Prostate gland (tissue), 2 donors: Measurements from ENCODE around the gene UVRAG. TPM values are rescaled to one million over a fixed set of nuclear protein-coding genes. Genes with fewer than 3 reads are reported as not detected.

Experiments
- DNase-seq: peaks from one replicate; pipeline ENCODE4 v3.0.0-alpha.2; 2019; ENCODE audit warnings: low spot score
- H3K27ac ChIP-seq, 2 donors: fragments of 200-600 bp; sonication (generic); 2 replicates each; pipeline ENCODE4 v1.5.1; 2017 to 2019
- H3K27me3 ChIP-seq: fragments of 200-600 bp; sonication (generic); replicated peaks from 2 replicates; pipeline ENCODE4 v1.5.1; 2019; ENCODE audit not compliant: insufficient read depth
- H3K36me3 ChIP-seq, 2 donors: fragments of 200-600 bp; sonication (generic); 1 replicate in 1 of 2; 2 replicates in 1 of 2; pipeline versions ENCODE4 v1.5.1 to v1.8.1; 2017 to 2019
- H3K4me1 ChIP-seq: fragments of 200-600 bp; sonication (generic); replicated peaks from 2 replicates; pipeline ENCODE4 v1.5.1; 2019
- H3K4me3 ChIP-seq, 2 donors: fragments of 200-600 bp; sonication (generic); 2 replicates each; pipeline ENCODE4 v1.5.1; 2017 to 2019
- H3K9me3 ChIP-seq: fragments of 200-600 bp; sonication (generic); 2 replicates; pipeline ENCODE4 v1.5.1; 2017
- POLR2A ChIP-seq: fragments of 450-650 bp; IDR thresholded peaks from one replicate; pipeline ENCODE4 v1.6.1; 2016; ENCODE audit warnings: antibody characterized with exemption, mild to moderate bottlenecking
- POLR2AphosphoS5 ChIP-seq: sonication (generic); formaldehyde crosslinking; IDR thresholded peaks from one replicate; pipeline ENCODE4 v1.6.1; 2017; ENCODE audit warnings: antibody characterized with exemption
- WGBS: methylation state at CpG from one replicate; pipeline ENCODE4 v1.1.5; 2018; 5-methylcytosine and 5-hydroxymethylcytosine counted together
- intact Hi-C: fragments of 100-400 bp; cut with DNase I; formaldehyde crosslinking; loops from one replicate; pipeline ENCODE4 v1.14.2; 2022
- total RNA-seq, 2 donors: library from RNA; depleted of rRNA; stranded (reverse); fragments of >200 nt; gene quantifications; one replicate each; pipeline ENCODE4 v1.1.0, GENCODE V29; 2016
- TF ChIP-seq, protein P1 (sequence below), 4 experiments: fragments of 200-600 bp in 2 of 4; fragments of 450-650 bp in 2 of 4; sonication (generic) in 2 of 4; IDR thresholded peaks; 1 replicate in 3 of 4; 2 replicates in 1 of 4; pipeline ENCODE4 v1.5.1; 2016 to 2019; ENCODE audit warnings: antibody characterized with exemption in 4 of 4, mild to moderate bottlenecking in 2 of 4, moderate library complexity in 2 of 4

UVRAG gene
- total RNA-seq, 2 donors from 2014 or later: 13.9 to 25.2 TPM

DNA sequence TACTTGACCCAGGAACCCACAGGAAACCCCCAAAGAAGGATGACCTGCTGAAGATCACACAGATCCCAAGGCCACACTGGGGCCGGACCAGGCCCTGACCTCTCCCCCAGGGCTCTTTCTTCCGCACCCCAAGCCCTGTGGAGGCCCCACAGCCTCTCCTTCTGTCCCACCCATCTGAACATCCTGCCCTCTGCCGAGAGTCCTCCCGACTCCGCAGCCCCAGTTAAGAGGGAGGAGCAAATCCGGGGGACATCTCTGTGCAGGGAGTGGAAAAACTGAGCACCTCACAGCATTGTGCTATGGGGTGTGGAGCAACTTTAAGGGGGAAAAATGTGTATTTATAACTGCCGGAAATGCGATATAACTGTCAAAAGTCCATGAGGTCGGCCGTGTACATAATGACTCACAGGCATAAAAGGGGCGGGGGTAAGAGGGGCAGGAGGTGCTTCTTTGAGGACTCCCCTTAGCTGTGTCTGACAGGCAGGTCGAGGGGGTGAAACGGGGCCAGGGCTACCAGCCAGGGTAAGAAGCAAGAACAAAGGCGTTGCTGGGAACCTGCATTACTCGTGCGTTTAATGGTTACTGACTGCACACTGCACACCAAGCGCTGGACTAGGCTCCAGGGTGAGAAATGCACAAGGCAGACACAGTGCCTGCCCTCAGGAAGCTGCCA is 334.1 kb downstream of the UVRAG start:
- Histone ChIP-seq H3K36me3 (no peaks in the 10 kb centered on the region), H3K4me1 (peaks cover 2% of the 10 kb centered on the region), H3K9me3 (no peaks in the 10 kb centered on the region), H3K27ac (no peak overlapping the region), H3K4me3 (no peak overlapping the region), H3K27me3 (no peaks in the 10 kb centered on the region)
- intact Hi-C loops: no loop called here
- no peak for DNase-seq
- TF ChIP-seq, protein P1, sequence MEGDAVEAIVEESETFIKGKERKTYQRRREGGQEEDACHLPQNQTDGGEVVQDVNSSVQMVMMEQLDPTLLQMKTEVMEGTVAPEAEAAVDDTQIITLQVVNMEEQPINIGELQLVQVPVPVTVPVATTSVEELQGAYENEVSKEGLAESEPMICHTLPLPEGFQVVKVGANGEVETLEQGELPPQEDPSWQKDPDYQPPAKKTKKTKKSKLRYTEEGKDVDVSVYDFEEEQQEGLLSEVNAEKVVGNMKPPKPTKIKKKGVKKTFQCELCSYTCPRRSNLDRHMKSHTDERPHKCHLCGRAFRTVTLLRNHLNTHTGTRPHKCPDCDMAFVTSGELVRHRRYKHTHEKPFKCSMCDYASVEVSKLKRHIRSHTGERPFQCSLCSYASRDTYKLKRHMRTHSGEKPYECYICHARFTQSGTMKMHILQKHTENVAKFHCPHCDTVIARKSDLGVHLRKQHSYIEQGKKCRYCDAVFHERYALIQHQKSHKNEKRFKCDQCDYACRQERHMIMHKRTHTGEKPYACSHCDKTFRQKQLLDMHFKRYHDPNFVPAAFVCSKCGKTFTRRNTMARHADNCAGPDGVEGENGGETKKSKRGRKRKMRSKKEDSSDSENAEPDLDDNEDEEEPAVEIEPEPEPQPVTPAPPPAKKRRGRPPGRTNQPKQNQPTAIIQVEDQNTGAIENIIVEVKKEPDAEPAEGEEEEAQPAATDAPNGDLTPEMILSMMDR (IDR thresholded peaks at IDR 0.05): no peak
- TF ChIP-seq POLR2AphosphoS5 (no peak), POLR2A (no peak)
- WGBS: 63% methylated on average over 17 of the region's 17 CpGs

DNA sequence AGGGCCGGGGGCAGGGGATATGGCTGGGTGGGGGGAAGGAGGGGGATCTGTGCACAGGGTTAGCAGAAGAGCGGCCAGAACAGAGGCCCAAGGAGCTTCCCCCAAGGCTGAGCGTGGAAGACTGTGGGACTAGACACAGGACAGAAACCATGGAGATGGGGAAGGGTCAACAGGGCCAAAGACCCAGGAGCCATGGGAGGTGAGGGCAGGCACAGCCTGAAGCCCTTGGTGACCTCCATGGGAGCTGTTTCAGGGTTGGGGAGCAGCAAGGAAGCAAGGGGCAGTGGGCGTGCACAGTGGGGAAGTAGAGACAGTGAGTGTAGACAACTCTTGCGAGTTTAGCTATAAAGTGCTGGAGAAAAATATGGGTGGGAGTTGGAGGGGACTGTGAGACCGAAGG is 334.7 kb downstream of the UVRAG start:
- peaks cover 2% of the 10 kb centered on the region for H3K4me1 ChIP-seq
- no peak overlapping the region for H3K4me3 ChIP-seq
- DNase-seq: no peak
- intact Hi-C loops: loop anchor here (5.0 kb wide), 2 partner anchors 347 to 442 kb away; no protein-coding TSS in a partner anchor
- H3K9me3 ChIP-seq: no peaks in the 10 kb centered on the region
- WGBS: 92% methylated on average over 6 of the region's 6 CpGs
- no peaks in the 10 kb centered on the region for H3K36me3 ChIP-seq
- no peaks in the 10 kb centered on the region for H3K27me3 ChIP-seq
- H3K27ac ChIP-seq: no peak overlapping the region
- TF ChIP-seq POLR2AphosphoS5: no peak
- TF ChIP-seq, protein P1 (IDR thresholded peaks at IDR 0.05): no peak
- TF ChIP-seq POLR2A: no peak

DNA sequence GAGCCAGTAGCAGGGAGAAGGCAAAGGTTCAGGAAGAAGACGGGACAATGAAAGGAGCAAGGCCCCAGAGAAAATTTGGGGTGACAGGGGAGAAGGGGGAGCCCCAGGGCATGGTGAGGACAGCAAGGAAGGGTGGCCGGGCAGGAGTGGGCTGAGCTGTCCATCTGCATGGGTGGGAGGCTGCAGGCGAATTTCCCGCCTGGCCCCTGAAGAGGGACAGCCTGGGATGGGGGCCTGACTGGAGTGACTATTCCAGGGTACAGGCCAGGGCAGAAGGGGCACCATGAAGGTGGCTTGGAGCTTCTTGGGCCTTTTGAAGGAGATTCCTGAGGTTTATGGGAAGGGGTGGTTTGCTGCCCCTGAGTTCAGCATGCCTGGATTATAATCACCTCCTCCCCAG is 335.1 kb downstream of the UVRAG start:
- TF ChIP-seq POLR2AphosphoS5: no peak
- no peak for TF ChIP-seq POLR2A
- TF ChIP-seq, protein P1 (IDR thresholded peaks at IDR 0.05): no peak
- DNase-seq: no peak
- intact Hi-C loops: loop anchor here (5.0 kb wide), 2 partner anchors 348 to 443 kb away; no protein-coding TSS in a partner anchor
- no peaks in the 10 kb centered on the region for H3K27me3 ChIP-seq
- no peak overlapping the region for H3K27ac ChIP-seq
- no peaks in the 10 kb centered on the region for H3K9me3 ChIP-seq
- no peaks in the 10 kb centered on the region for H3K36me3 ChIP-seq
- WGBS: 98% methylated on average over 4 of the region's 4 CpGs
- H3K4me1 ChIP-seq: peaks cover 2% of the 10 kb centered on the region
- H3K4me3 ChIP-seq: no peak overlapping the region

DNA sequence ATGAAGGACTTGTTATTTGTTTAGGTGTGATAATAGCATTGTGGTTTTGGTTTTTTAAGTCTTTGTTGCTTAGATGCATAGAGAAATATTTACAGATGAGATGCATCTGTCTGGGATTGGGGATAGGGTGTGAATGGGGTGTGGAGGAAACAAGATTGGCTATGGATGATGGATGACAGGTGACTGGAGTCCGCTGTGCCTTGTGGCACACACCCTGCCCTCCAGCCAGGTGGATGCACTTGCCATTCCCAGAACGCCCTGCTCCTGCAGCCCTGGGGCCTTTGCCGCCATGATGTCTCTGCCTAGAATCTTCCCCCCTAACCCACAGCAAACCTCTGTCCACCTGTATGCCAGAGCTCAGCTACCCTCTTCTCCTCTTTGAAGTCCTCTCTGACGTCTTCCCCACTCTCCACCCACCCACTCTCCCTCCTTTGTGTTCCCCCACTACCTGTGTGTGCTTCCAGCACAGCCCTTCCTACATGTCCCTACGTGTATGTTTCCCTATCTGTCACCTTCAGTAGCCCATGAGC is 336.6 kb downstream of the UVRAG start:
- TF ChIP-seq, protein P1 (IDR thresholded peaks at IDR 0.05): no peak
- TF ChIP-seq POLR2AphosphoS5 (no peak), POLR2A (no peak)
- no peak overlapping the region for H3K27ac ChIP-seq
- H3K27me3 ChIP-seq: no peaks in the 10 kb centered on the region
- DNase-seq: no peak
- H3K9me3 ChIP-seq: no peaks in the 10 kb centered on the region
- 74% methylated on average over 5 of the region's 5 CpGs for WGBS
- no peak overlapping the region for H3K4me3 ChIP-seq
- H3K36me3 ChIP-seq: no peaks in the 10 kb centered on the region
- H3K4me1 ChIP-seq: peaks cover 2% of the 10 kb centered on the region
- intact Hi-C loops: loop anchor here (5.0 kb wide), 2 partner anchors 349 to 444 kb away; no protein-coding TSS in a partner anchor
